ENCODE results near the gene PKP2.
A peak's percentile ranks its signal among the peaks of the same experiment; 100 is the strongest.

PKP2 gene

GRCh38 chr12:32777691-32778175 is 118.8 kb downstream of the PKP2 start:
- Histone ChIP-seq H3K79me2 (ENCODE audit: low read length) (no peaks in the 10 kb centered on the region), H3K4me3 (ENCODE audit: low read length) (no peak overlapping the region), H4K20me1 (ENCODE audit: insufficient read depth, low read length) (no peaks in the 10 kb centered on the region), H3K4me1 (ENCODE audit: low read length) (peaks cover 5% of the 10 kb centered on the region; the same call in 1 of the 2 replicates), H3K9me3 (ENCODE audit: insufficient read depth, low read length) (no peaks in the 10 kb centered on the region), H3K36me3 (replicated peaks; ENCODE audit: low read depth, low read length) (no peaks in the 10 kb centered on the region), H3K27me3 (ENCODE audit: low read depth, low read length) (peaks cover 39% of the 10 kb centered on the region), H2AFZ (ENCODE audit: low read depth, low read length) (no peak overlapping the region), H3K4me2 (ENCODE audit: low read length) (no peak overlapping the region), H3K9ac (ENCODE audit: low read length) (no peak overlapping the region), H3K27ac (ENCODE audit: low read length) (no peak overlapping the region)
- no peak for TF ChIP-seq EZH2phosphoT487 (IDR thresholded peaks at IDR 0.05; ENCODE audit: low read depth)
- no peak for TF ChIP-seq CTCF (IDR thresholded peaks at IDR 0.05; ENCODE audit: low read depth, low read length)

GRCh38 chr12:32777159-32777558 is 119.4 kb downstream of the PKP2 start:
- H3K9ac ChIP-seq (ENCODE audit: low read length): no peak overlapping the region
- no peak overlapping the region for H3K4me3 ChIP-seq (ENCODE audit: low read length)
- H3K4me1 ChIP-seq (ENCODE audit: low read length): peaks cover 5% of the 10 kb centered on the region; the same call in 1 of the 2 replicates
- peaks cover 41% of the 10 kb centered on the region for H3K27me3 ChIP-seq (ENCODE audit: low read depth, low read length)
- no peaks in the 10 kb centered on the region for H3K79me2 ChIP-seq (ENCODE audit: low read length)
- H3K27ac ChIP-seq (ENCODE audit: low read length): no peak overlapping the region
- H3K36me3 ChIP-seq (replicated peaks; ENCODE audit: low read depth, low read length): no peaks in the 10 kb centered on the region
- H4K20me1 ChIP-seq (ENCODE audit: insufficient read depth, low read length): no peaks in the 10 kb centered on the region
- 0 out of 2 replicates have a peak overlapping the region, but pooled peaks have one; percentile 15 for H3K4me2 ChIP-seq (ENCODE audit: low read length)
- no peak for TF ChIP-seq CTCF (IDR thresholded peaks at IDR 0.05; ENCODE audit: low read depth, low read length)
- TF ChIP-seq EZH2phosphoT487 (IDR thresholded peaks at IDR 0.05; ENCODE audit: low read depth): no peak
- H2AFZ ChIP-seq (ENCODE audit: low read depth, low read length): no peak overlapping the region
- no peaks in the 10 kb centered on the region for H3K9me3 ChIP-seq (ENCODE audit: insufficient read depth, low read length)

- Histone ChIP-seq H4K20me1 (ENCODE audit: insufficient read depth, low read length) (no peaks in the 10 kb centered on the region), H3K9me3 (ENCODE audit: insufficient read depth, low read length) (no peaks in the 10 kb centered on the region), H3K4me2 (ENCODE audit: low read length) (no peak overlapping the region), H3K27ac (ENCODE audit: low read length) (no peak overlapping the region), H3K27me3 (ENCODE audit: low read depth, low read length) (peaks cover 41% of the 10 kb centered on the region), H2AFZ (ENCODE audit: low read depth, low read length) (no peak overlapping the region), H3K4me1 (ENCODE audit: low read length) (peaks cover 5% of the 10 kb centered on the region; the same call in 1 of the 2 replicates), H3K9ac (ENCODE audit: low read length) (no peak overlapping the region), H3K4me3 (ENCODE audit: low read length) (no peak overlapping the region), H3K36me3 (replicated peaks; ENCODE audit: low read depth, low read length) (no peaks in the 10 kb centered on the region), H3K79me2 (ENCODE audit: low read length) (no peaks in the 10 kb centered on the region)
- no peak for TF ChIP-seq CTCF (IDR thresholded peaks at IDR 0.05; ENCODE audit: low read depth, low read length)
- TF ChIP-seq EZH2phosphoT487 (IDR thresholded peaks at IDR 0.05; ENCODE audit: low read depth): no peak
Observed at GRCh38 chr12:32776258-32776657, 120.3 kb downstream of the PKP2 start.

GRCh38 chr12:32773691-32774090 is 122.9 kb downstream of the PKP2 start:
- TF ChIP-seq EZH2phosphoT487 (IDR thresholded peaks at IDR 0.05; ENCODE audit: low read depth): no peak
- no peak for TF ChIP-seq CTCF (IDR thresholded peaks at IDR 0.05; ENCODE audit: low read depth, low read length)
- Histone ChIP-seq H3K27ac (ENCODE audit: low read length) (no peak overlapping the region), H3K79me2 (ENCODE audit: low read length) (no peaks in the 10 kb centered on the region), H3K36me3 (replicated peaks; ENCODE audit: low read depth, low read length) (no peaks in the 10 kb centered on the region), H3K4me2 (ENCODE audit: low read length) (no peak overlapping the region), H3K4me1 (ENCODE audit: low read length) (peaks cover 5% of the 10 kb centered on the region; the same call in 1 of the 2 replicates), H2AFZ (ENCODE audit: low read depth, low read length) (no peak overlapping the region), H3K9ac (ENCODE audit: low read length) (no peak overlapping the region), H3K27me3 (ENCODE audit: low read depth, low read length) (peaks cover 37% of the 10 kb centered on the region), H3K4me3 (ENCODE audit: low read length) (no peak overlapping the region), H4K20me1 (ENCODE audit: insufficient read depth, low read length) (no peaks in the 10 kb centered on the region), H3K9me3 (ENCODE audit: insufficient read depth, low read length) (no peaks in the 10 kb centered on the region)

All from OCI-LY3 (cell line).